Nucleus accumbens (tissue), 56 donors: ENCODE measurements around the gene UBAP2.
A peak's percentile ranks its signal among the peaks of the same experiment; 100 is the strongest.
"Not testable (repeated sequence)": the region's sequence is repeated elsewhere in the genome, so short reads cannot be mapped to it uniquely, and the experiment has no call there.

Experiments used
- DNase-seq, 56 donors: peaks; one replicate each; lab custom pipeline; 2025; lab: John Stamatoyannopoulos, UW

The UBAP2 gene

GRCh38 chr9:33992632-33993031 is 56.1 kb downstream of the UBAP2 start:
- DNase-seq = no peak

GRCh38 chr9:33988219-33988890 is 60.3 kb downstream of the UBAP2 start:
- no peak for DNase-seq

- no peak for DNase-seq
Observed at GRCh38 chr9:33976414-33976813, 72.3 kb downstream of the UBAP2 start.

- DNase-seq = no peak
Observed at GRCh38 chr9:33972698-33973097, 76.0 kb downstream of the UBAP2 start.

GRCh38 chr9:33964086-33964768 is 84.5 kb downstream of the UBAP2 start:
- DNase-seq = peak in 2 of 56 donors; percentile 4 to 9

- DNase-seq = not testable (repeated sequence)
Observed at GRCh38 chr9:33962468-33962867, 86.2 kb downstream of the UBAP2 start.

- no peak for DNase-seq
Observed at GRCh38 chr9:33959725-33960124, 89.0 kb downstream of the UBAP2 start.

GRCh38 chr9:33956544-33956943 is 92.1 kb downstream of the UBAP2 start:
- no peak for DNase-seq

- DNase-seq = no peak
Observed at GRCh38 chr9:33952066-33952465, 96.6 kb downstream of the UBAP2 start.

GRCh38 chr9:33950371-33950770 is 98.3 kb downstream of the UBAP2 start:
- DNase-seq = no peak

GRCh38 chr9:33946779-33947535 is 101.7 kb downstream of the UBAP2 start:
- DNase-seq = no peak

GRCh38 chr9:33943389-33943788 is 105.3 kb downstream of the UBAP2 start:
- DNase-seq = no peak

- DNase-seq = no peak
Observed at GRCh38 chr9:33942471-33943083, 106.1 kb downstream of the UBAP2 start.

- no peak for DNase-seq
Observed at GRCh38 chr9:33939924-33940874, 108.5 kb downstream of the UBAP2 start.

- no peak for DNase-seq
Observed at GRCh38 chr9:33934188-33934878, 114.4 kb downstream of the UBAP2 start.

- DNase-seq = no peak
Observed at GRCh38 chr9:33932078-33932807, 116.4 kb downstream of the UBAP2 start.

- no peak for DNase-seq
Observed at GRCh38 chr9:33931326-33931725, 117.4 kb downstream of the UBAP2 start.

GRCh38 chr9:33927694-33928093 is 121.0 kb downstream of the UBAP2 start:
- no peak for DNase-seq
